Progenitor cell of endocrine pancreas (in vitro differentiated cells): ENCODE data around the gene FAM111B. TPM values are rescaled to one million over a fixed set of nuclear protein-coding genes. Genes with fewer than 3 reads are reported as not detected.
"Not testable (repeated sequence)": the region's sequence is repeated elsewhere in the genome, so short reads cannot be mapped to it uniquely, and the experiment has no call there.

Experiments
- DNase-seq: peaks from one replicate; pipeline ENCODE4 v3.0.0; 2021; ENCODE audit warnings: low spot score; ENCODE audit not compliant: unreplicated experiment
- H3K27ac Mint-ChIP-seq: 2 replicates; pipeline ENCODE4 v1.8.0; 2021; ENCODE audit warnings: mild to moderate bottlenecking, moderate library complexity, mixed read lengths
- H3K27me3 Mint-ChIP-seq: 2 replicates; pipeline ENCODE4 v1.8.0; 2021; ENCODE audit warnings: mixed read lengths
- H3K36me3 Mint-ChIP-seq: 2 replicates; pipeline ENCODE4 v1.8.0; 2022; ENCODE audit warnings: mixed read lengths; ENCODE audit not compliant: insufficient read depth
- H3K4me1 Mint-ChIP-seq: 2 replicates; pipeline ENCODE4 v1.8.0; 2021; ENCODE audit warnings: low read depth, mixed read lengths
- H3K4me3 Mint-ChIP-seq: 2 replicates; pipeline ENCODE4 v1.8.0; 2021; ENCODE audit warnings: low read depth, mild to moderate bottlenecking, moderate library complexity, mixed read lengths
- H3K9me3 Mint-ChIP-seq: 2 replicates; pipeline ENCODE4 v1.8.0; 2021; ENCODE audit warnings: low read depth, mixed read lengths
- total RNA-seq: library from RNA; stranded (reverse); gene quantifications from 2 replicates; pipeline ENCODE4 v1.2.1, GENCODE V29; 2021
- TF ChIP-seq, protein P1 (sequence below): fragments of 200-600 bp; sonication (generic); IDR thresholded peaks from one replicate; pipeline ENCODE4 v1.5.0; 2021; ENCODE audit warnings: antibody characterized with exemption, mild to moderate bottlenecking; ENCODE audit not compliant: unreplicated experiment

FAM111B gene
- total RNA-seq, 1 donor from 2014 or later: 14.7 TPM

DNA sequence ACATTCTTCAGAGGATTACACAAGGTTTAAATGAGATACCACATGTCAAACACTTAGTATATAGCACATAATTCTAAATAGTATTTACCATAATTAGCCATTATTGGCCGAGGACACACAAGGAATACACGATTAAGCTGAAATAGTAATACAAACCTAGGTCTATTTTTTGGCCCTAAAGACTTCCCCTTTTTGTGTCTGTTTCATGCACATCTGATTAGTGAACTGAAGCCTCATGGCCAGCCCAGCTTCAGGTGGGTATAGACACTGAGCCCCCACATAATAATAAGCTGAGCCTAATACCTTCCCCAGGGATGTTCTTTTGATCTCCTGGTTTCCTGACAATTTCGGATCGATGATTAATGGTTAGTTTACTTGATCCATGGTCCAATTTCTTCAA is 18.9 kb upstream of the FAM111B start:
- H3K27ac Mint-ChIP-seq: no peak overlapping the region
- no peak overlapping the region for H3K4me3 Mint-ChIP-seq
- TF ChIP-seq, protein P1, sequence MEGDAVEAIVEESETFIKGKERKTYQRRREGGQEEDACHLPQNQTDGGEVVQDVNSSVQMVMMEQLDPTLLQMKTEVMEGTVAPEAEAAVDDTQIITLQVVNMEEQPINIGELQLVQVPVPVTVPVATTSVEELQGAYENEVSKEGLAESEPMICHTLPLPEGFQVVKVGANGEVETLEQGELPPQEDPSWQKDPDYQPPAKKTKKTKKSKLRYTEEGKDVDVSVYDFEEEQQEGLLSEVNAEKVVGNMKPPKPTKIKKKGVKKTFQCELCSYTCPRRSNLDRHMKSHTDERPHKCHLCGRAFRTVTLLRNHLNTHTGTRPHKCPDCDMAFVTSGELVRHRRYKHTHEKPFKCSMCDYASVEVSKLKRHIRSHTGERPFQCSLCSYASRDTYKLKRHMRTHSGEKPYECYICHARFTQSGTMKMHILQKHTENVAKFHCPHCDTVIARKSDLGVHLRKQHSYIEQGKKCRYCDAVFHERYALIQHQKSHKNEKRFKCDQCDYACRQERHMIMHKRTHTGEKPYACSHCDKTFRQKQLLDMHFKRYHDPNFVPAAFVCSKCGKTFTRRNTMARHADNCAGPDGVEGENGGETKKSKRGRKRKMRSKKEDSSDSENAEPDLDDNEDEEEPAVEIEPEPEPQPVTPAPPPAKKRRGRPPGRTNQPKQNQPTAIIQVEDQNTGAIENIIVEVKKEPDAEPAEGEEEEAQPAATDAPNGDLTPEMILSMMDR: no peak

DNA sequence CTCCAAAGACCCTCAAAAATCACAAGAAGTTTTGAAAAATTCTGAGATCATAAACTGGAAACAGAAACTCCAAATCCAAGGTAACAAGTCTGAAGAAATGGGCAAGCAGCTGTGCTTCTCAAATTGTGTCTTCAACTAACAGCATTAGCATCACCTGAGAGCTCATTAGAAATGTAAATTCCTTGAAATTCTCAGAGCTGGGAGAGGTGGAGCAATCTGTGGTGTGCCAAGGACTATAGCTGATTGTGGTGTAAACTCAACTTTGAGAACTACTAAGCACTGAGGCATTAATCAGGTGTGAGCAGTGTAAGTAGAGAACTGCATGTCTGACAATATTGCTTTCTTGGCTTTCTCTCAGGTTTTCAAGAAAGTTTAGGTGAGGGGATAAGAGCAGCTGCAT is 13.5 kb upstream of the FAM111B start:
- H3K9me3 Mint-ChIP-seq, H3K36me3 Mint-ChIP-seq, H3K4me1 Mint-ChIP-seq, H3K27ac Mint-ChIP-seq, H3K27me3 Mint-ChIP-seq, H3K4me3 Mint-ChIP-seq, DNase-seq: not testable (repeated sequence)

More for the DNA sequence above, 18.9 kb upstream of the FAM111B start:
- peaks cover 2% of the 10 kb centered on the region for H3K27me3 Mint-ChIP-seq
- DNase-seq: no peak
- H3K36me3 Mint-ChIP-seq: no peaks in the 10 kb centered on the region
- H3K4me1 Mint-ChIP-seq: no peaks in the 10 kb centered on the region
- H3K9me3 Mint-ChIP-seq: no peaks in the 10 kb centered on the region

DNA sequence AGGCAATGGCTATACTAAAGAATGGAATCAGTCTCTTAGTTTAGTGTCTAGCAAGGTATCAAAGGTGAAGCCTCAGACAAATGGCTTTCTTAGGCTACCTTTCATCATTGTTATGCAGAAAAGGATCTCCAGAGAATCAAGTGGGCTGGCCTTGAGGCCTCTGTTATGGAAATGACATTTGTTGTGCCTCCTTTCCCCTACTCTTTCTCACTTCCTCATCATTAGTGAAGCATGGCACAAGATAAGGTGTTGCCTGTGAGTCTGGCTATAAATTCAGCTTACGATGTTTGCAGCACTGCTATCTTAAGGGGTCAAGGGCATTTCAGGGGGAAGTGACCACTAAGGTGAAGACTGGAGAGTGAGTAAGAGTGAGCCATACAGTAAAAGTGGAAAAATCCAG is 11.8 kb upstream of the FAM111B start:
- H3K4me1 Mint-ChIP-seq, H3K9me3 Mint-ChIP-seq, H3K27ac Mint-ChIP-seq, H3K36me3 Mint-ChIP-seq, H3K4me3 Mint-ChIP-seq, DNase-seq: not testable (repeated sequence)
- H3K27me3 Mint-ChIP-seq: peaks cover 13% of the 10 kb centered on the region

DNA sequence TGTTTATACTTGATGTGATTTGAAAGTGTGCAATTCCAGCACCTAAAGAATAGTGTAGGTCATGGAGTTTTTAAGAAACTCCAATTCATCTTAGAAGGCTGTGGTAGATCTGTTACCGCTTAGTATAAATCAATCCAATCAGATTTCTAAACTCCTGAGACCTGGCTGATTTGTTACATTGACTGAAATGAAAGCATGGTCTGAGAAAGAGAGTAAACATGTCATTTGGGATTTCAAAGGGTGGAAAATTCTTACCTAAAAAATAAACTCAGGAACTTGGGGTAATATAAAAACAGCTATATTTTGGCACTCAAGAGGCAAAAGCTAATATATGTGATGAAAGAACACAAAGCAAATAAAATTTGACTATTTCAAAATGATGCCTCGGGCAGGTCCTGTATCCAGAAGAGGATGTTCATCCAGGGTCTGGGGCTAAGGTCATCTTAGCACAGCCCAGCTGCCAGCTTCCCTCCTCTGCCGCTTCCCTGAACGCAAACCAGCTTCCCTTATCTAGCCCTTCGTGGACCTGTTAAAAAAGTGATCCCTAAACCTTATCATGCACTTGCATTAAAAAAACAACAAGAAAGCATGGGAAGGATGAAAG is 11.0 kb upstream of the FAM111B start:
- not testable (repeated sequence) for H3K9me3 Mint-ChIP-seq, H3K36me3 Mint-ChIP-seq, H3K4me3 Mint-ChIP-seq, DNase-seq, H3K4me1 Mint-ChIP-seq, H3K27ac Mint-ChIP-seq
- peaks cover 21% of the 10 kb centered on the region for H3K27me3 Mint-ChIP-seq

DNA sequence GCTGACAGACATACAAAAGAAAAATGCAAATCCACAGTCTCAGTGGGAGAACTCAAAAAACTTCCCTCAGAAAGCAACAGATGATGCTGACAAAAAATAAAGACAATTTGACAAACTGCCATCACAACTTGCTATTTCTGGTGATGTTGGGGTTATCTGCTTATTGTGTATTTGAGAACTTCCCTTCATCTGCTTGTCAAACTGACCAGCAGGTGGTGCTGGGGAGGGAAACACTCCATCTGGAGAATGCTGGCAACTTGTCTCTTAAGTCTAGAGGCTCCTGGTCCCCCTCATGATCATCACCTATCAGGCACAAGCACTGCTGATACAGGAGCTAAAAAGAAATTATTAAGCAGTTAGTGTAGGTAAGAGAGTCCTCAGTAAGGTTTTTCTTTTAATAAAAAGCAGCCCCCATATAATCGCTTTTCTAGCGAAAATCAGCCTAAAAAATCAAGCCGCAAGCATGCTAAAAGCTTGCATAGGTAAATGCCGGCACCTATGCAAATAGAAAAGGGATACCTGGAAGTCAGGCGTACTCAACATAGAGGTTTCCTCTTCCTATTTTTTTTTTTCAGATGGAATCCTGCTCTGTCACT is 9.8 kb upstream of the FAM111B start:
- peaks cover 5% of the 10 kb centered on the region for H3K4me1 Mint-ChIP-seq
- H3K4me3 Mint-ChIP-seq: no peak overlapping the region

DNA sequence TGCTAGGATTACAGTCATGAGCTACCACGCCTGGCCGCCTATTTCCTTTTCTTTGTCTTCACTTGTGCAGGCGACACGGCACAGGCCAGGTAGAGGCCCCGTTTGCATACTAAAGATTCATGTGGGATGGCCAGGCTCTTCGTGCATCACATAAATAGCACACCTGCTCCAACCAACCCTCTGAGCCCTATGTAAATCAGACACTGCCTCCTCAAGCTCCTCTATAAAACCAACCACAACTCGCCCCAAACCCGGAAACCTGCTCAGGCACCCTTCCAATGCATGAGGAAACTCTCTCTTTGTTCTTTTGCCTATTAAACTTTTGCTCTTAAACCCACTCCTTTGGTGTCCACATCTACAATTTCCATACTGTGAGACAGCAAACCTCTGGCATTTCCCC is 9.1 kb upstream of the FAM111B start:
- H3K4me1 Mint-ChIP-seq, DNase-seq, H3K9me3 Mint-ChIP-seq, H3K27ac Mint-ChIP-seq, H3K4me3 Mint-ChIP-seq, H3K36me3 Mint-ChIP-seq: not testable (repeated sequence)
- peaks cover 31% of the 10 kb centered on the region for H3K27me3 Mint-ChIP-seq

More for the DNA sequence above, 9.8 kb upstream of the FAM111B start:
- Mint-ChIP-seq H3K36me3 (no peaks in the 10 kb centered on the region), H3K27me3 (peaks cover 30% of the 10 kb centered on the region), H3K9me3 (no peaks in the 10 kb centered on the region), H3K27ac (no peak overlapping the region)
- DNase-seq: no peak
- TF ChIP-seq, protein P1: peak; percentile 67

DNA sequence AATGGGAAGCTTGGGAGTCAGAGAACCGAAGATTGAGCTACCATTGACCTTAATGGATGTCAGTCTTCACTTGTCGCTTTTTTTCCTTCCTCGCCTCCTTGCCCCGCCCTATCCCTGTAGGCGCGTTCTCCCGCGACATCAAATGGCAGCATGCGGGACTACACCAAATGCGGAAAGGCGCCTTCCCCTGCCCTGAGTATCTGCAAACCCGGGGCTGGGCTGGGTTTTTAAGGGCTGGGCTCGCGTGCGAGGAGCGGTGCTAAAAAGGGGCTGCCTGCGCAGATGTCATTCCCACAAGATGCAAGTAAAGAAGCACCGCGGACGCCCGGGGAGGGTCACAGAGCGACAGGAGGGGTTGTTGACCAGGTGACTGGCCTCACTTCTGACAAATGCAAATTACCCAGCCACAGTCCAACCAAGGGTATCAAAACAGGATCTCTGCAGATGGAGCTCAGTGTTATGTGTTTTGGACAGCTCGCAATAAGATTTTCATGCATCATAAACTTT is 4.7 kb upstream of the FAM111B start:
- Mint-ChIP-seq H3K4me1 (peaks cover 14% of the 10 kb centered on the region), H3K4me3 (peak overlapping the region; percentile 65), H3K27me3 (peaks cover 60% of the 10 kb centered on the region), H3K9me3 (no peaks in the 10 kb centered on the region), H3K36me3 (no peaks in the 10 kb centered on the region), H3K27ac (no peak overlapping the region)
- TF ChIP-seq, protein P1: peak; percentile 42
- DNase-seq: peak; percentile 47

DNA sequence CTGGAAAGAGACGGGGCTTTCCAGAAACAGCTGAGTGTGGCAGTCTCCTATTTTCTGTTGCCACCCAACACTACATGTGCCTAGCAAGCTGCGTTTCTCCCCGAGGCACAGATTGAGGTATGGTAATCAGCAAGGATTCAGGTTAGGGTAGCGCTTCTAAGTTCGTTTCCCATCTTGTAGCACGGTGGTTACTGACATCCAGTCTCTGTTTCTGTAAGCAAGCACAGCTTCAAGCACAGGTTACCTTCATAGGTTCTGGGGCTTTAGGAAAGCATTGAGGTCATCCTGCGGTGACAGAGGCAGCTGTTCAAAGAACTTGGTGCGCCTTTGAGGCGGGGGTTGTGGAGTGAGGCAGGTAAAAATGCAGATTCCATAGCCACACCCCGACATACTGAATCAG is 684 bp downstream of the FAM111B start:
- not testable (repeated sequence) for DNase-seq

More for the DNA sequence above, 684 bp downstream of the FAM111B start:
- Mint-ChIP-seq H3K27ac (peak overlapping the region; percentile 90), H3K4me3 (peak overlapping the region; percentile 80), H3K4me1 (peaks cover 11% of the 10 kb centered on the region), H3K27me3 (peaks cover 39% of the 10 kb centered on the region)
- not testable (repeated sequence) for H3K36me3 Mint-ChIP-seq, H3K9me3 Mint-ChIP-seq
